Keratinocyte (primary cell): ENCODE results near the gene TEX48. TPM values are rescaled to one million over a fixed set of nuclear protein-coding genes. Genes with fewer than 3 reads are reported as not detected.

Experiments
- DNase-seq: peaks from one replicate; pipeline ENCODE4 v3.0.0-alpha.2; 2011; ENCODE audit warnings: low read depth, missing footprints, low spot score
- FAIRE-seq: peaks from 2 replicates; lab custom pipeline; 2011; peaks lifted over from hg19 to GRCh38; lab: Jason Lieb, UNC
- H2AFZ ChIP-seq: 2 replicates; pipeline ENCODE4 v1.6.0; 2012; ENCODE audit warnings: low read length, control low read depth, inconsistent platforms; ENCODE audit not compliant: control insufficient read depth
- H3K27ac ChIP-seq: 2 replicates; pipeline ENCODE4 v1.5.1; 2011; ENCODE audit warnings: low read length; ENCODE audit not compliant: control insufficient read depth, insufficient read depth
- H3K27me3 ChIP-seq: 3 replicates; pipeline ENCODE4 v1.6.0; 2011; ENCODE audit warnings: low read length; ENCODE audit not compliant: control insufficient read depth, insufficient read depth; ENCODE audit errors: extremely low read depth
- H3K36me3 ChIP-seq, 2 experiments: 2 replicates in 1 of 2; 3 replicates in 1 of 2; pipeline ENCODE4 v1.5.1; 2011; ENCODE audit warnings: low read length in 2 of 2, mild to moderate bottlenecking in 1 of 2; ENCODE audit not compliant: control insufficient read depth in 2 of 2, insufficient read depth in 2 of 2; ENCODE audit errors: extremely low read depth in 1 of 2
- H3K4me1 ChIP-seq: 3 replicates; pipeline ENCODE4 v1.5.1; 2011; ENCODE audit warnings: low read length; ENCODE audit not compliant: control insufficient read depth, insufficient read depth; ENCODE audit errors: extremely low read depth
- H3K4me2 ChIP-seq: 3 replicates; pipeline ENCODE4 v1.6.0; 2011; ENCODE audit warnings: low read depth, low read length; ENCODE audit not compliant: control insufficient read depth, insufficient read depth; ENCODE audit errors: extremely low read depth
- H3K4me3 ChIP-seq, 3 experiments: fragments of 200-600 bp in 1 of 3; sonication (generic) in 1 of 3; 2 replicates in 2 of 3; 3 replicates in 1 of 3; pipeline ENCODE4 v1.5.1; 2011 to 2016; ENCODE audit warnings: low read length in 3 of 3, mild to moderate bottlenecking in 3 of 3, control low read depth in 2 of 3, inconsistent platforms in 1 of 3, low read depth in 1 of 3, mixed read lengths in 1 of 3, mixed run types in 1 of 3, moderate library complexity in 1 of 3; ENCODE audit not compliant: control insufficient read depth in 2 of 3, insufficient read depth in 2 of 3; ENCODE audit errors: extremely low read depth in 1 of 3
- H3K79me2 ChIP-seq: 2 replicates; pipeline ENCODE4 v1.6.0; 2012; ENCODE audit warnings: low read length; ENCODE audit not compliant: control insufficient read depth, insufficient read depth
- H3K9ac ChIP-seq: 3 replicates; pipeline ENCODE4 v1.6.0; 2011; ENCODE audit warnings: low read length; ENCODE audit not compliant: control insufficient read depth, insufficient read depth; ENCODE audit errors: extremely low read depth
- H3K9me1 ChIP-seq: 3 replicates; pipeline ENCODE4 v1.6.0; 2011; ENCODE audit warnings: low read length; ENCODE audit not compliant: control insufficient read depth, insufficient read depth; ENCODE audit errors: extremely low read depth
- H3K9me3 ChIP-seq: 2 replicates; pipeline ENCODE4 v1.5.1; 2012; ENCODE audit warnings: low read depth, low read length; ENCODE audit not compliant: control insufficient read depth
- H4K20me1 ChIP-seq: 3 replicates; pipeline ENCODE4 v1.6.0; 2011; ENCODE audit warnings: low read length; ENCODE audit not compliant: control insufficient read depth, insufficient read depth; ENCODE audit errors: extremely low read depth
- CTCF ChIP-seq, 3 experiments: IDR thresholded peaks in 1 of 3; conservative IDR thresholded peaks in 1 of 3; optimal IDR thresholded peaks in 1 of 3; 2 replicates in 2 of 3; 3 replicates in 1 of 3; pipeline versions ENCODE3 to v1.5.1; 2011; ENCODE audit warnings: low read length in 3 of 3, mild to moderate bottlenecking in 3 of 3, moderate library complexity in 2 of 3, control low read depth in 1 of 3, inconsistent platforms in 1 of 3; ENCODE audit not compliant: insufficient read depth in 2 of 3; ENCODE audit errors: extremely low read depth in 1 of 3
- EZH2 ChIP-seq: IDR thresholded peaks from one replicate; pipeline ENCODE4 v1.6.1; 2012; ENCODE audit warnings: inconsistent platforms, mild to moderate bottlenecking, low read length, moderate library complexity
- dilution Hi-C: fragments of 300-500 bp; cut with MboI; formaldehyde crosslinking; loops from one replicate; pipeline ENCODE4 v1.7.0; 2020; ENCODE audit warnings: low sequenced_read_pairs; ENCODE audit not compliant: extremely low pct_ligation_motif_present
- polyA plus RNA-seq, 5 experiments: library from polyadenylated mRNA; depleted of rRNA in 3 of 5; stranded (reverse) in 3 of 5; stranded (forward) in 1 of 5; unstranded in 1 of 5; fragments of >200 nt; gene quantifications; 1 replicate in 1 of 5; 2 replicates in 3 of 5; 3 replicates in 1 of 5; pipeline versions ENCODE4 v1.2.1 to v1.2.3, GENCODE V29; 2011 to 2012; ENCODE audit warnings: missing spikeins in 2 of 5, low read depth in 1 of 5, low replicate concordance in 1 of 5

TEX48 gene
- polyA plus RNA-seq, 1 donor (not counting 4 experiments of a cell fraction or from before 2014, with no cell fraction given), result not detected

- no peak for DNase-seq
- Histone ChIP-seq H3K36me3 (peaks cover 4 to 5% of the 10 kb centered on the region in 2 experiments), H4K20me1 (no peaks in the 10 kb centered on the region), H2AFZ (no peak overlapping the region), H3K79me2 (no peaks in the 10 kb centered on the region), H3K4me3 (no peak overlapping the region), H3K9me3 (no peaks in the 10 kb centered on the region), H3K9ac (no peak overlapping the region), H3K27ac (no peak overlapping the region), H3K27me3 (no peaks in the 10 kb centered on the region), H3K4me2 (no peak overlapping the region), H3K9me1 (no peaks in the 10 kb centered on the region), H3K4me1 (peaks cover 7% of the 10 kb centered on the region)
- TF ChIP-seq CTCF (optimal IDR thresholded peaks at IDR 0.05 in 1 of 3, IDR thresholded peaks at IDR 0.05 in 1 of 3, conservative IDR thresholded peaks at IDR 0.05 in 1 of 3; ENCODE audit: extremely low read depth in 1 of 3, insufficient read depth in 2 of 3, low read length in 3 of 3) (no peak), EZH2 (no peak)
- FAIRE-seq, result peak; percentile 48
- dilution Hi-C loops, result no loop called here
Measured at GRCh38 chr9:114631166-114631565, 50.8 kb downstream of the TEX48 start.

GRCh38 chr9:114629563-114630090, 52.4 kb downstream of the TEX48 start:
- Histone ChIP-seq H3K27me3 (no peaks in the 10 kb centered on the region), H3K4me1 (peaks cover 7% of the 10 kb centered on the region), H3K4me3 (no peak overlapping the region), H4K20me1 (no peaks in the 10 kb centered on the region), H3K36me3 (peaks cover 4 to 5% of the 10 kb centered on the region in 2 experiments), H3K79me2 (no peaks in the 10 kb centered on the region), H3K27ac (no peak overlapping the region), H2AFZ (no peak overlapping the region), H3K9me3 (no peaks in the 10 kb centered on the region), H3K9ac (no peak overlapping the region), H3K4me2 (no peak overlapping the region), H3K9me1 (no peaks in the 10 kb centered on the region)
- FAIRE-seq (no peak), DNase-seq (no peak)
- dilution Hi-C loops, result no loop called here
- no peak for TF ChIP-seq CTCF (optimal IDR thresholded peaks at IDR 0.05 in 1 of 3, IDR thresholded peaks at IDR 0.05 in 1 of 3, conservative IDR thresholded peaks at IDR 0.05 in 1 of 3; ENCODE audit: extremely low read depth in 1 of 3, insufficient read depth in 2 of 3, low read length in 3 of 3)
